GM21515 (cell line): ENCODE measurements around the gene UCKL1.
"Not testable (repeated sequence)": the region's sequence is repeated elsewhere in the genome, so short reads cannot be mapped to it uniquely, and the experiment has no call there.

ENCODE experiments used
- ATAC-seq: cut with Tn5 transposase; IDR thresholded peaks from one replicate; pipeline ENCODE4 v1.9.1; 2021; ENCODE audit not compliant: unreplicated experiment

UCKL1 gene

GRCh38 chr20:63944078-63944941, 11.9 kb downstream of the UCKL1 start:
- ATAC-seq = no peak

GRCh38 chr20:63943808-63944077, 12.5 kb downstream of the UCKL1 start:
- no peak for ATAC-seq

GRCh38 chr20:63942969-63943807, 13.0 kb downstream of the UCKL1 start:
- ATAC-seq = no peak

DNA sequence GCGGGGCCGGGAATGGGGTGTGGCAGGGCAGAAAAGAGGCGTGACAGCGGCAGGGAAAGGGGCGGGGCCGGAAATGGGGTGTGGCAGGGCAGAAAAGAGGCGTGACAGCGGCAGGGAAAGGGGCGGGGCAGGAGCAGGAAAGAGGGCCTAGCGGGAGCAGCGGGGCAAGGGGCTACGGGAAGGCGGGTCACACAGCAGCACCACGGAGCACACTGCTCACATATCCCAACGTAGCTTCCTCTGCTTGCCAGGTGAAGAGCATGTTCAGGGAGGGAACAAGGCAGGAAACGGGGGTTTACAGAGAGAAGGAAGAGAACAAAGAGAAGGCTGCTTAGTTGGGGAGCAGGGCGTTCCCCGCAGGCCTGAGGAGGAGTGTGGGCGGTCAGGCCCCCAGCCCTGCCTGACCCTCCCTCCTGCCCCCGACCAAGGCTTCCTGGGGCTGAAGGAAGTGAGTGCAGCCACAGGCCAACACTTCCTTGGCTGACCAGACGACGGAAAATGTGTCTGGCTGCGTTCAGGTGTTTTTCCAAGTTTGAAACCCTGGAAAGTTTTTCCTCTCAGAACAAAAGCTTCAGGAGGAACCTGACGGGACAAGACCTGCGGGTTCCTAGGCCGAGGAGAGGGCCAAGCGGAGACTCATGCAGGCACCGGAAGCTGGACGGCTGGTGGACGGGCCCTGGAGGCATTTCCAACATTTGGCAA, 13.8 kb downstream of the UCKL1 start:
- no peak for ATAC-seq

DNA sequence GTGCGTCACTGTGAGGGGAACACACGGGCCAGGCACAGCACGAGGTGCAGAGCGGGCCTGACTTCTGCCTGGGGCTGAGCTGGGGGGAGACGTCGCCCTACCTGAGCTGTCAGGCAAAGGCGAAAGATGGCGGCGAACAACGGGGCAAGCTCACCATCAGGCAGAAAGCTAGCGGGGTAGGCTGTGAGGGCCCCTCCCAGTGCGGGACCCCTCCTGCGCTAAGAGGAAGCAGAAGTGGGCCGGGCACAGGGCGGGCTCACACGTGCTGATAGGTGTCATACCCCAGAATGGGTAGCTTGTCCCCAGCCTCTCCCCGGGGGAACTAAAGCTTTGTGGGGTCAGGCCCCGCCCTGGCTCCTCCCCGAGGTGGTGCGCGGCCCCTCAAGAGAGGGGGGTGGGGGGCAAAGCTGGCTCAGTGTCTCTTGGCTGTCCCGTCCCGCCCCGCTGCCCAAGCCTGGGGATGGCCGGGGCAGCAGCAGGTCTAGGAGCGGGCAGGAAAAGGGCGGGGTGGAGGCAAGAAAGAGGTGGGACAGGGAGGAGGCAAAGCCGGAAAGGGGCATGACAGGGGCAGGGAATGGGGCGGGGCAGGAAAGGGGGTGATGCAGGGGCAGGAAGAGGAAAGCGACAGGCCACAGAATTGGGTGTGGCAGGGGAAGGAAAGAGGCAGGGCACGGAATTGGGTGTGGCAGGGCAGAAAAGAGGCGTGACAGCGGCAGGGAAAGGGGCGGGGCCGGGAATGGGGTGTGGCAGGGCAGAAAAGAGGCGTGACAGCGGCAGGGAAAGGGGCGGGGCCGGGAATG, 14.7 kb downstream of the UCKL1 start:
- no peak for ATAC-seq

DNA sequence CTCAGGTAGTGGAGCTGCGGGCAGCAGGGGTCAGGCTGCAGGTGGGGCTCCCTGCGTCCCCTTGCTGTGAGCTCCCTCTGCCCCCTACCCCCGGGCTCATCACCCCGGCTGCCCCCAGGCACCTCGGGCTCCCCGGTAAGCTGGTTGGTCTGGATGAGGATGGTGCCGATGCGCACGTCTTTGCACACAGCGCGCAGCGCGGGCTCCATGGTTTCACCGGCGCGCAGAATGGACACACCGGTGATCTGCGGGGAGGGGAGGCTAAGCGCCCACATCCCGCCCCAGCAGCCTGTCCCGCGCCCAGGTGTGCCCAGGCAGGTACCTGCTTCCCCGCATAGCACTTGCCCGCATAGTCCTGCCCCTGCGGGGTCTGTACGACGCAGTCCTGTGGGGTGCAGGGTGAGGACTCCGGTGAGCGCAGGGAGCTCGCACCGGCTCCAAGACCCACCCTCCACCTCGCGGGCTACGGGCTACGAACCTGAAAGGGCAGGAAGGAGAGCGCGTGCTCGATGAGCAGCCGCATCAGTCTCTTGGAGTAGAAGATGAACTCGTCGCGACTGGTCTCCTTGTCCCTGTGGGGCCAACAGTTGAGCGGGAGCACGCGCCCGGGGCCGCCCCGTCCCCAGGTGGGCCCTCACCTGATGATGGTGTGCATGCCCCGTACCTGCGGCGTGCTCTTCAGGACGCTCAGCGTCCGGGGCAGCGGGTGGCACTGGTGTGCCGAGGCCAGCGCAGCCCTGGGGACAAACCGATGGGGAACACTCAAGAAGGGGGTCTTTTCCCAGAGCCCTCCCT, 15.5 kb downstream of the UCKL1 start:
- ATAC-seq = no peak

- ATAC-seq = no peak
Observed at GRCh38 chr20:63940071-63940471, 16.1 kb downstream of the UCKL1 start.

GRCh38 chr20:63939061-63939935, 16.9 kb downstream of the UCKL1 start:
- no peak for ATAC-seq

- ATAC-seq = no peak
Observed at GRCh38 chr20:63937596-63937995, 18.6 kb downstream of the UCKL1 start.

DNA sequence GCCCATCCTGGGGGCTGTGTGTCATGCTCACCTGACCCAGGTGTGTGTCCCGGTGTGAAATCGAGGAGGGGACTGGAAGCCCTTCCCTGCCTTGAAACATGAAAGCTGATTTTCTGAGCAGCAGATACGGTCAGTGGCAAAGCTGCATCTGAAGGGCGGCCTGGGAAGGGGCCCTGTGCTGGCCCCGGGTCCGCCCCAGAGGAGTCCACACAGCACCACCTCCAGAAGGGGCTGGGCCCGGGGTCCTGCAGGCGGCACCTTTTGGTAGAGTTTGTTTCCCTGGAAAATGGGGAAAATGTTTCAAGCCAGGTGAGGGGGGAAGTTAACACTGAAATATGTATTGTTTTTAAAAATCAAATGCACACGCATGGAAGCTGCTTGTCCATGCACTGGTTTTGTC, 20.8 kb downstream of the UCKL1 start:
- no peak for ATAC-seq

DNA sequence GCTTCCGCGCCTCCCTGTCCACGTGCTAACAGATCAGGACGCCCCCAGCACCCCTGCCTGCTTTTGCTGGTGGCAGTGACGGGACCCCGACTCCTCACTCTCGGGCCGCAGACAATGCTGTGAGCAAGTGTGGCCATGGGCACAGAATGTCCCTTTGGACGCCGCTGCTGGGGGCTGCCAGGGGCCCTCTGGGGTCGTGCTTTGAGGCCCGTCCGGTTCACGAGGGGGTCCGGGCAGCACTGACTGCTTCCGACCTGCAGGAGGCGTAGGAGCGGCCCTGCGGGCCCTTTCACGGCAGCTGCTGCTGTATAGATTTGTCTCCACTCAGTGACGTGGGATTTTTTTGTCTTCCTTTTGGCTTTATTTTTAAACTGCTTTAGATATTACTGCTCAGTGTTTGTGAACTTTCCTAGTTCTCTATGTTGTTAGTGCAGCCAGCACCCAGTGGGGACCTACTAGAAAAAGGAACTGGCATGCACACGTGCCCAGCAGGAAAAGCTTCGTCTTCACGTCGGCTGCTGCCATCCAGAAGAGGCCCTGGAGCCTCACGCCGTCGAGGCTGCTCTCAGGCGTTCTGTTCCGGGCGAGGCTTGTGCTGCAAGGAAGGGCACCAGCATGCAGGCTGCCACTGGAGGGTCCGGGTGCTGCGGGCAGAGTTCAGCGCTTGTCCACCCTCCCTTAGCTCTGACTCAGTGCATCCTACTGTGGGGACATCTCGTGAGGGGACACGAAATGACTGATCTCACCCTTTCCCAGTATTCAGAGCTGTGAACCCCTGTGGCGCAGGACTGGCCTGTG, 21.7 kb downstream of the UCKL1 start:
- no peak for ATAC-seq

DNA sequence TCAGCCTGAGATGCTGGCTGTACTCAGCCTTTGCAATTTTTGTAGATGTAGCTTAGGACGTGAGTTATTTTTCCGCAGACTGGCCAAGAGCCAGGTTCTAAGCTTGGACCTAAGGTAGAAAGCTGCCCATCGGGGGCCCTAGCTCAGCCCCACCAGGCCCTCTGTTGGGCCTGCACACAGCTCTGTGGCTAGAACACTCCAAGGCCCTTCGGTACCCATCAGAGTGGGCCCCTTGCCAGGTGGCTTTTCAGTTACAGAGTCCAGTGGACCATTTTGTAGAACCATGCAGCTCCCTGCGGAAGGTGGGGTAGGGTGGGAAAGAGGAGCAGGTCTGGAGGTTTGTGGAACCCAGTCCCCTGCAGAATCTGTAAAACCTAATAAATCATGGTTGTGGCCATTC, 22.6 kb downstream of the UCKL1 start:
- ATAC-seq = no peak

- no peak for ATAC-seq
Observed at GRCh38 chr20:63932606-63933160, 23.5 kb downstream of the UCKL1 start.

DNA sequence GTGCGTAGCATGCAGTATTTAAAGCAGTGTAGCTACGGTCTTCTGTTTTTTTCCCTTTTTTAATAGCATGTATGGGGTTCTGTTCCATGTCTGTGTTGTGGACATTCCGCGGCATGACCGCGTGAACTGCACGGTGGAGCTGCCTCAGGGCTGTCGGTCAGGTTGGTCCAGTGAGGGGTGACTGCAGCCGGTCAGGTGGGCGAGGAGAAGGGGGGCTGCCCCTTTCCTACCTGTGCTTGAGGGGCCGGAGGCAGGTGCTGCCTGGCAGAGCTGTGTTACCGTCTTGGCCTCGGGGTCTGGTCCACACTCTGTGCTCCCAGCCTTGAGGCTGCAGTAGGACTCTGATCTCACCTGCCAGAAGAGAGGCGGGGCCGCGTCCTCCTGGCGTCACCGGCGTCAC, 24.5 kb downstream of the UCKL1 start:
- ATAC-seq = no peak

GRCh38 chr20:63930971-63931553, 25.2 kb downstream of the UCKL1 start:
- no peak for ATAC-seq

DNA sequence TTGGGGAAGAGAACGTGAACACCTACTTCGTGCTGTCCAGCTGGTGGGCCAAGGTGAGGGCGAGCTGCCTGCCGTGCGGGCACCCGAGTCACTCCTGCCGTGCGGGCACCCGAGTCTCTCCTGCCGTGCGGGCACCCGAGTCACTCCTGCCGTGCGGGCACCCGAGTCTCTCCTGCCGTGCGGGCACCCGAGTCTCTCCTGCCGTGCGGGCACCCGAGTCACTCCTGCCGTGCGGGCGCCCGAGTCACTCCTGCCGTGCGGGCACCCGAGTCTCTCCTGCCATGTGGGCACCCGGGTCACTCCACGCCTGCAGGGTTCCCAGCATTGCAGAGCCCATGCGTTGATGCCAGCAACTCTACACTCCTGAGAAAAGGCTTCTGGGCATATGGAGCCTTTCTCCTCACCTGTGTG, 26.7 kb downstream of the UCKL1 start:
- not testable (repeated sequence) for ATAC-seq

- no peak for ATAC-seq
Observed at GRCh38 chr20:63929071-63929470, 27.1 kb downstream of the UCKL1 start.

DNA sequence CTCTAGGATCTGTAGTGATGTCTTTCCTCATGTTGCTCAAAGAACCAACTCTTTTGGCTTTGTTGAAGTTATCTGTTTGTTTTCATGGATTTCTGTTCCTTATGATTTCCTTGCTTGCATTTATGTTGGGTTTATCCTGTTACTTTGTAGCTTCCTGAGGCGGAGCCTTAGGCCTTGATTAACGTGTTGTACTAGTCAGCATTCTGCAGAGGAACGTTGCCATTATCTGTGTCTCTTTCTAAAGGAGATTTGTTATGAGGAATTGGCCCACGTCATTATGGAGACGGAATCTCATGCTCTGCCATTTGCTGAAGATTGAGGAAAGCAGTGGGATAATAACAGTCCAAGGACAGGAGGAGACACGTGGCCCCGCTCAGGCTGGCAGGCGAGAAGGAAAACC, 29.9 kb downstream of the UCKL1 start:
- ATAC-seq = no peak
